ENCODE measurements around the gene LIMS4. TPM values are rescaled to one million over a fixed set of nuclear protein-coding genes. Genes with fewer than 3 reads are reported as not detected.

The LIMS4 gene
- total RNA-seq, 2 donors from 2014 or later = 0.44 to 1.4 TPM

Other genes with a start within 250 kb of the LIMS4 start
- gene RGPD6, start 104.4 kb upstream of the LIMS4 start, total RNA-seq = 100 to 1,000 TPM in 1 of 2 donors, 10 to 100 TPM in 1; 60.8 to 173 TPM
- gene BUB1, start 205.2 kb upstream of the LIMS4 start, total RNA-seq = 1 to 10 TPM; 3.2 to 8.6 TPM